ENCODE measurements around the gene WSB1. TPM values are rescaled to one million over a fixed set of nuclear protein-coding genes. Genes with fewer than 3 reads are reported as not detected.
A peak's percentile ranks its signal among the peaks of the same experiment; 100 is the strongest.

Gene WSB1
- total RNA-seq, 1 donor: 102 TPM

DNA sequence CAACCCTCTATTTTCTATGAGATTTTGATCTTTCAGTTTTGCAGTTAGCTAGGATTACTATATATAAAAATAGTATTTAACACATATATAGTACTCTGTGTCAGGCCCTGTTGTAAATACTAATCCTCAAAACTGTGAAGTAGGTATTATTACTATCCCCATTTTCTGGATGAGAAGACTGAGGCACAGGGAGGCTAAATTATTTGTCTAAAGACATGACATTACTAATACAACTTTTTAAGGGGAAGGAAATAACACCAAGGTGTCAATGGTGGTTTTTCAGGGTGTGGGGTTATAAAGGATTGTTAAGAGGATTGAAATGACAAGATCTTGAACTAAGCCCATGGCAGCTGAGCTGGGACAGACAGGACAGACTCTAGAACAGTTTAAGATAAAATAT, 4.1 kb upstream of the WSB1 start:
- no peaks in the 10 kb centered on the region for H3K9me3 ChIP-seq (ENCODE audit: low read depth, low read length)
- peaks cover 28% of the 10 kb centered on the region for H3K4me1 ChIP-seq (ENCODE audit: insufficient read depth, low read length)
- no peaks in the 10 kb centered on the region for H3K27me3 ChIP-seq (ENCODE audit: insufficient read depth, low read length)
- H3K4me3 ChIP-seq (ENCODE audit: low read length): no peak overlapping the region

DNA sequence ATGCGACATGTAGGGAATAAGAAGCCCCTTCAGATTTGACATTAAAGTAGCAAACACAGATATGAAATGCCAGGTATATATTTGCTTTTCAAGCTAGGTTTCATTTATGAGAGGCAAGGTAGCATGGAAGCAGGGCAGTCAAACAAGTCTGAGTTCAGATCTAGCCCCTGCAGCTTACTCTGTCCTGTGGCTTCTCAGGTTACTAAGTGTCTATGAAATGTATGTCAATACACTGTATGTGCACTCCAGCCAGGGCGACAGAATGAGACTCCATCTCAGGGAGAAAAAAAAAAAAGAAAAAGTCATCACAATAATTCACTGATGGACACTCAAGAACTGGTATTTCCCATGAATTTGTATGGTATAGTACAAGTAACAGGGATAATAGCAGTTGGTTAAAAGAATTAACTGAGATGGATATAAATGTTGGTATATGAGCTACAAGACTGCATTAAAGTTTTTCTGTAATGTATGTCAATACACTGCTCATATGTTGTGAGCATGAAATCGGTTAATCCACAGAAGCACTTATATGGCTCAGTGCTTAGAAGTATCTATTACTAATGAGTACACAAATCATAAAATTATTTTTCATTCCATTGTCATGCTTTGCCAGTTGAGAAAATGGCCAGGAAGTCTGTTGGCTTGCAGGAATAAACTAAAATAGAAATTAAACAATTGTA, 2.9 kb upstream of the WSB1 start:
- H3K27me3 ChIP-seq (ENCODE audit: insufficient read depth, low read length): no peaks in the 10 kb centered on the region
- H3K4me3 ChIP-seq (ENCODE audit: low read length): no peak overlapping the region
- H3K4me1 ChIP-seq (ENCODE audit: insufficient read depth, low read length): peaks cover 21% of the 10 kb centered on the region
- no peaks in the 10 kb centered on the region for H3K9me3 ChIP-seq (ENCODE audit: low read depth, low read length)

DNA sequence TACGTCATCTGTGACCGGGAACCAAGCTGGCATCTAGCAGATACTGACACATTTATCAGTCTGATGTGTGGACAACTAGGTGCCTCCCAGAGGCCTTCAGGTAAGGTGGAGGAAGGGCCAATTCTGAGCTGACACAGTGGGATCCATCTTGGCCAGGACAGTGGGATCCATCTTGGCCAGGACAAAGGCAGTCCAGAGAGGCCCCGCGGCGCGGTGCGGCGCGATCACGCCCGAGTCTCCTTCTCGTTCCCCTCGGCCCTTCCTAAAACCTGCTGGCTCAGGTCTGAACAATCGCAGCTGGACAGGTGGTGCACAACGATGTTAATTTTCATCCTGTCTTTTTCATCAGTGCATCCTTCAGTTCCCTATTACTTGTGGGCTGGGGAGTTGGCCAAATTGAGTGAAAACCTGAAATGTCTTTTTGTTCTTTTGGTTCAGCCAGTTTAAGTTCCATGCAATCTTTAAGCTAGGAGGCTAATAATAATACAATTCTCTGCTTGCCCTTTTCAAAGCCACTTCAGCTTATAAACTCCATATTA, 486 bp upstream of the WSB1 start:
- Histone ChIP-seq H3K4me1 (ENCODE audit: insufficient read depth, low read length) (peaks cover 36% of the 10 kb centered on the region), H3K9me3 (ENCODE audit: low read depth, low read length) (no peaks in the 10 kb centered on the region), H3K27me3 (ENCODE audit: insufficient read depth, low read length) (no peaks in the 10 kb centered on the region), H3K4me3 (ENCODE audit: low read length) (peak overlapping the region; percentile 92)

DNA sequence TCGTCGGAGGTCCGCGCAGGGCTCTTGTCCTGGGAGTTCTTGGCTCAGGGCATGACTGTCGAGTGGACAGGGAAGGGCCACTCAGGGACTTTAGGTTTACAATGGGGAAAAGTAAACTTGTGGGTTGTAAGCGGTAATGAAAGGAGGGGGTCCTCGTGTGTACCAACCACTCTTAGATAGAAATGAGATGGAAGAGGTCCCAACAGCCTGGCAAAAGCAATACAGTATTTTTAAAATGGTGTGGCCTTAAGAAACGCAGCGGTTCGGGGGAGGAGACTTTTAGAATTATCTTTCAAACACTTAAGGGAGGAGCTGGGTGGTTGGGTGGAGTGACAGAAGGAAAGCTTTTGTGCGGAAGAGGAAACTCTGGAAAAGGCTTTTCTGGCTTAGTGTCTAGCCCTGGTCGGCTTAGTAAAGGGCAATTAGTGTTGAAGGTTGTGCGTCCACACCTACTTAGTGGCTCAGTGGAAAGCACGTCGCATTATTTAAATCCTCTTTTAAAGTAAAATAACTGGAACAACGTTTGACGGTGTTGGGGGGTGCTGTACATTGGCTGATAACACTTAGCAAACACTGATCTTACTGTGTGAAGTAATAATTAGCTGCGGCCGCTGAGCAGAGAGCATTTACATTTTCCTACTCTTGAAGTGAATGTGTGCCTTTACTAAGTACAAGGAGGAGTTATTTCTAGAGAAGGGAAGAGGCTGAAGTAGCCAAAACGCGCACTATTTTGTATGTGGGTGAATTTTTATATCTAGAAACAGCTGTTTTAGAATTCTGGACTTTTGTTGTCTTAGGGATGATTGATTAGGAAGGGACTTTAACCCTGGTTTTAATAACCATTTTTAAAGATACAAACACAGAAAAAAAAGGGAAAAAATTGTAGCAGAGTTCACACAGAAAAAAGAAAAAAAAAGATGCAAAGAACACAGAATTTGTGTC, 1.0 kb downstream of the WSB1 start:
- peaks cover 50% of the 10 kb centered on the region for H3K4me1 ChIP-seq (ENCODE audit: insufficient read depth, low read length)
- peak overlapping the region; percentile 92 for H3K4me3 ChIP-seq (ENCODE audit: low read length)
- H3K27me3 ChIP-seq (ENCODE audit: insufficient read depth, low read length): no peaks in the 10 kb centered on the region
- H3K9me3 ChIP-seq (ENCODE audit: low read depth, low read length): no peaks in the 10 kb centered on the region

DNA sequence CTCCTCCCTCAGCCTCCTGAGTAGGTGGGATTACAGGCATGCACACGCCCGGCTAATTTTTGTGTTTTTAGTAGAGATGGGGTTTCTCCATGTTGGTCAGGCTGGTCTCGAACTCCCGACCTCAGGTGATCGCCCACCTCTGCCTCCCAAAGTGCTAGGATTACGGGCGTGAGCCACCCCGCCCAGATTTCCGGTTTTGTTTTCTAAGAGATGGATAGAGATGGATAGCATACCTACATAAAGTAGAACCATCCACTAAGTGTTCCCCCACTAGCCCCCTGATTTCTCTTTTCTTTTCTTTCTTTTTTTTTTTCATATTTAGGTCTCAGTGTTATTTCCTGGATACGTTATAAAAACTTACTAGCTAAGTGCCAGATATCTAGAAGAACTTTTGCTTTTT, 2.0 kb downstream of the WSB1 start:
- no peaks in the 10 kb centered on the region for H3K27me3 ChIP-seq (ENCODE audit: insufficient read depth, low read length)
- H3K9me3 ChIP-seq (ENCODE audit: low read depth, low read length): no peaks in the 10 kb centered on the region
- peak overlapping the region; percentile 92 for H3K4me3 ChIP-seq (ENCODE audit: low read length)
- H3K4me1 ChIP-seq (ENCODE audit: insufficient read depth, low read length): peaks cover 58% of the 10 kb centered on the region

DNA sequence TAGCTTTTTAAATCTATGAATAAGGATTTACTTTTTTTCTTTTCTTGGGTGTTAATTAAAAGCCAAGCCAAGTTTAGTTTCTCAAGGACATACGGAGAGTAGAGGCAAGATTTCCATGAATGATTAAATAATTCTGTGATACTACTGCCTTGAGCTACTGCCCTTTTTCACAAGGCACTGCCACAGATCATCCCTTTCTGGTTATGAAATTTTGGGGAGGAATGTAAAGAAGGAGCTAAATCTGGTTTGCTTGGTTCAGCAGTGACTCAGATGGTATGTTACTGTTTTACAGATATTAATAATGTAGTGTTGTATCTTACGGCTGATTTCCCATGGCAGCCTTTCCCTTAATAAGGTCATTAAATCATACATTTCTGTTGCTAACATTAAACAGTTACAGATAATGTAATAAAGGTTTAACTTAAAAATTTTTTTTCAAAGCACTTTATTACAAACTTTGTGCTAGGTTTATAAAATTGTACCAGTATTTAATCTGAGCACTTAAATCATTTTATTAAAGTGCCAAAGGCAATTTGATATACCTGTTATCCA, 2.6 kb downstream of the WSB1 start:
- Histone ChIP-seq H3K9me3 (ENCODE audit: low read depth, low read length) (no peaks in the 10 kb centered on the region), H3K4me1 (ENCODE audit: insufficient read depth, low read length) (peaks cover 59% of the 10 kb centered on the region), H3K4me3 (ENCODE audit: low read length) (peak overlapping the region; percentile 92), H3K27me3 (ENCODE audit: insufficient read depth, low read length) (no peaks in the 10 kb centered on the region)

DNA sequence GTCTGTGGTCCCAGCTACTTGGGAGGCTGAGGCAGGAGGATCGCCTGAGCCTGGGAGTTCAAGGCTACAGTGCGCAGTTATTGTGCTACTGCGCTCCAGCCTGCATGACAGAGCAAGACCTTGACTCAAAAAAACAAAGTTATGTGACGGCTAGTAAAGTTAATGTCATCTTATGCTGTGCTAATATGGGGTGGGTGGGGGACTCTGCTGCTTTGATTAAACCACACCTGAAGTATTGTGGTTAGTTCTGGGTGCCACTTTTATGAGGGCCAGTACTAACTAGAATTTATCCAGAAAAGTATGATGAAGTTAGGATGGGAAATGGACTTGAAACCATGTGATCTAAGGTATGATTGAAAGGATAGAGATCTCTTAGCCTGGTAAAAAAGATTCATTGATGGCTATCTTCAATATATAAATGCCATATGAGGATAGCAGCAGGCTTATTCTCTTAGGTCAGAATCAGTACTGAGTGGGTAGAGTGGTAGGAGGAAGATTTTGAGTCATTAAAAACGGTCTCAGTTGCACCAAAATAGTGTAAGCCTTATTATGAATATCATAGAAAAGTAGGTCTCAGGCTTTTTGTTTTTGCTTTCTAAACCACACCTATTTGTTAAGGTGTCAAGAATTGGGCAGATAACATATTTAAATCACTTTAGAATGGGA, 5.6 kb downstream of the WSB1 start:
- Histone ChIP-seq H3K9me3 (ENCODE audit: low read depth, low read length) (no peaks in the 10 kb centered on the region), H3K27me3 (ENCODE audit: insufficient read depth, low read length) (no peaks in the 10 kb centered on the region), H3K4me1 (ENCODE audit: insufficient read depth, low read length) (peaks cover 51% of the 10 kb centered on the region), H3K4me3 (ENCODE audit: low read length) (no peak overlapping the region)

DNA sequence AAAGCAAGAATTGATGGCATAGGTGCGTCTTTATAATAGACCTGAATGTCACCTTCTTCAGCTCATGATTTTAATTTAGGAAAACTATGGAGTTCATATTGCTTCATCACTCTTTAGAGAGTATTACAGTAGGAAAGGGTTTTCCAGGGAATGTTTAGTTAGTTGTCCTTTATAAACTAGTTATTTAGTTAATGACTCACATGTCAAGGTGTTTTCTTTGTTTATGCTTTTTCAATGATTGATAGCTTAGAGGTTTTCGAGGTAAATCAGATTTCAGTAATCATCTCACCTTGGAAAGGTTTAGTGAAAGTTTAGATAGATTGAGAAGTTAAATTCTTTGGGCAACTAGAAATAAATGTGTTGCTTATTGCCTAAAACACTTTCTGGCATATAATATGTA, 9.8 kb downstream of the WSB1 start:
- H3K4me1 ChIP-seq (ENCODE audit: insufficient read depth, low read length): peaks cover 23% of the 10 kb centered on the region
- no peaks in the 10 kb centered on the region for H3K9me3 ChIP-seq (ENCODE audit: low read depth, low read length)
- H3K4me3 ChIP-seq (ENCODE audit: low read length): no peak overlapping the region
- H3K27me3 ChIP-seq (ENCODE audit: insufficient read depth, low read length): no peaks in the 10 kb centered on the region

DNA sequence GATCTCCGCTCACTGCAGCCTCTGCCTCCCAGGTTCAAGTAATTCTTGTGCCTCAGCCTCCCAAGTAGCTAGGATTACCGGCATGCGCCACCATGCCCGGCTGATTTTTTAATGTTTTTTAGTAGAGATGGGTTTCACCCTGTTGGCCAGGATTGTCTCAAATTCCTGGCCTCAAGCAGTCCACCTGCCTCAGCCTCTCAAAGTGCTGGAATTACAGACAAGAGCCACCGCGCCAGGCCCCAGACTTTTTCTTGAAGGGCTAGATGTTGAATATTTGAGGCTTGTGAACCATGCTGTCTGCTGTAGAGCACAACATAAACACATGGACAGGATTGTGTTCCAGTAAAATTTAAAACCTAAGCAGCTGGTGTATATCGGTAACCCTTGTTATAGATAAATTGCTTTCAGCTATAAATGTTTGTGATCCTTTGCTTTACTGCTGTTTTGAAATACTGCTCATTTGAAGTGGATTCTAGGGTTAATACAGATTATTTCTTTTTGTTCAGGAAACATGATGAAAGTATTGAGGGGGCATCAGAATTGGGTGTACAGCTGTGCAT, 12.4 kb downstream of the WSB1 start:
- no peak overlapping the region for H3K4me3 ChIP-seq (ENCODE audit: low read length)
- no peaks in the 10 kb centered on the region for H3K9me3 ChIP-seq (ENCODE audit: low read depth, low read length)
- H3K4me1 ChIP-seq (ENCODE audit: insufficient read depth, low read length): peaks cover 3% of the 10 kb centered on the region
- no peaks in the 10 kb centered on the region for H3K27me3 ChIP-seq (ENCODE audit: insufficient read depth, low read length)

DNA sequence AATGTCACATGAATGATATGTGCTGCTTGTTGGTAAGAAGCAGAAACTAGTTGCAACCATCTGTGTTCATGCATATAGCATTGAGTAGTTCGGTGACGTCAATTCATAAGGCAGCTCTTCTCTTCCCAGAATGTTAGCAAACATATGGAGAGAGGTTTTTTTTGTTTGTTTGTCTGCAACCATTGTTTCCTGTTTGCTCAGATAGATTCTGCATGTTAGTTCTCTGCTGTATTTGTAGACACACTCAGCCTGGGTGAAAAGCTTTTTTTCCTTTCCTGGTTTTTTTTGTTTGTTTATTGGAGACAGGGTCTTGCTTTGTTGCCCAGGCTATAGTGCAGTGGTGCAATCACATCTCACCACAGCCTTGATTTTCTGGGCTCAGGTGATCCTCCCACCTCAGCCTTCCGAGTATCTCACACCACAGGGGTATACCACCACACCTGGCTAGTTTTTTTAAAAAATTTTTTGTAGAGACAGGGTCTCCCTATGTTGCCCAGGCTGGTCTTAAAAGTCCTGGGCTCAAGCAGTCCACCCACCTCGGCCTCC, 16.7 kb downstream of the WSB1 start:
- H3K4me3 ChIP-seq (ENCODE audit: low read length): no peak overlapping the region
- H3K27me3 ChIP-seq (ENCODE audit: insufficient read depth, low read length): no peaks in the 10 kb centered on the region
- no peaks in the 10 kb centered on the region for H3K4me1 ChIP-seq (ENCODE audit: insufficient read depth, low read length)
- no peaks in the 10 kb centered on the region for H3K9me3 ChIP-seq (ENCODE audit: low read depth, low read length)

DNA sequence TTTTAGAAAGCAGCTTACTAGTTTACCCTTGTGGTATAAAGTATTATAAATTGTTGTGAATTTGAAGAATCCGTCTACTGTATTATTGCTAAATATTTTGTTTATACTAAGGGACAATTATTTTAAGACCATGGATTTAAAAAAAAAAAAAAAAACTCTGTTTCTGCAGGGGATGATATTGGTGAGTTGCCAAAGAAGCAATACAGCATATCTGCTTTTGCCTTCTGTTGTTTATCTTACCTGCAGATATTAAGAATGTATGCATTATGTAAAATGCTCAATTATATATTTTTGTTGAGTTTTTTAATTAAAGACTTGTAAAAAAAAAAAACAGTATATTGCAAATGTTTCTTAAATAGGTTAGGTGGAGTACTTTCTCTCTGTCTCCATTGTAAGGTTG, 19.4 kb downstream of the WSB1 start:
- no peak overlapping the region for H3K4me3 ChIP-seq (ENCODE audit: low read length)
- no peaks in the 10 kb centered on the region for H3K4me1 ChIP-seq (ENCODE audit: insufficient read depth, low read length)
- H3K27me3 ChIP-seq (ENCODE audit: insufficient read depth, low read length): no peaks in the 10 kb centered on the region

DNA sequence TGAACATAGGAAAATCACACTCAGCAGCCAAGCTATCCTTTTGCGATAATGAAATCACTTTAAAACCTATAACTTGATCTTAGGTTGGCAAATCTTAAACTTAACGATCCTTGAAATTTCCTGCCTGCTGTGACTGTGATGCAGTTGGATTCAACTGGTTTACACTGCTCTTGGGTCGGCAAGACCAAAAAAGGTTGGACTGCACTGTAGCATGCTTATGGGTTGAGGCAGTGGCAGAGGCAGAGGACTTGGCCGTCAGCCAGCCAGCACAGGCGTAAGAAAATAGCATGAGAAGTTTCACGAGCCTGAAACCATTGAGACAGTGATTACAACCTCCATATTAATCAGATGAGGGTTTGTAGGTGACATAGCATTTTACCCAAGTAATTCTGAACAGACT, 21.4 kb downstream of the WSB1 start:
- no peaks in the 10 kb centered on the region for H3K9me3 ChIP-seq (ENCODE audit: low read depth, low read length)
- no peak overlapping the region for H3K4me3 ChIP-seq (ENCODE audit: low read length)
- H3K4me1 ChIP-seq (ENCODE audit: insufficient read depth, low read length): no peaks in the 10 kb centered on the region
- H3K27me3 ChIP-seq (ENCODE audit: insufficient read depth, low read length): no peaks in the 10 kb centered on the region

More for the DNA sequence above, 19.4 kb downstream of the WSB1 start:
- H3K9me3 ChIP-seq (ENCODE audit: low read depth, low read length): no peaks in the 10 kb centered on the region

DNA sequence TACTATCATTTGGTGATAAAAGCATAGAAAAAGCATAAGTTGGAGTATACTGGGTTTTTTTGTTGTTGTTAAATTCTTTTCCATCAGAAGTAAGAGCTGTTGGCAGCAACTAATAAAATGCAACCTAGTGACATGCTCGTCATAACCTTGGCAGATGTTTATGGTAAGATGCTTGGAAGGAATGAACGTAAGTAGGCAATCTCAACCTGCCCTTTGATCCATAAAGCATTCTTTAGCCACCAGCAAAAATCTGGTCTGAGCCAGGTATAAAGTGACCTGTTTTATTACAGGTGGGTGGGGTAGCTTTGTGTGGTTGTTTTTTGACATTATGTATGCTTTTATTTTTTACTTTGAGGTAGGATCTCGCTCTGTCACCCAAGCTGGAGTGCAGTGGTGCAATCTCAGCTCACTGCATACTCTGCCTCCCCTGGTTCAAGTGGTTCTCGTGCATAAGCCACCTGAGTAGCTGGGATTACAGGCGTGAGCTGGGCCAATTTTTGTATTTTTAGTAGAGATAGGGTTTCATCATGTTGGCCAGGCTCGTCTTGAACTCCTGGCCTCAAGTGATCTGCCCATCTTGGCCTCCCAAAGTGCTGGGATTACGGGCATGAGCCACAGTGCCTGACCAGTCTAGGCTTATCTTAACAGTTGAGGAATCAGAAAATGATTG, 22.0 kb downstream of the WSB1 start:
- no peaks in the 10 kb centered on the region for H3K27me3 ChIP-seq (ENCODE audit: insufficient read depth, low read length)
- H3K4me3 ChIP-seq (ENCODE audit: low read length): no peak overlapping the region
- H3K9me3 ChIP-seq (ENCODE audit: low read depth, low read length): no peaks in the 10 kb centered on the region
- H3K4me1 ChIP-seq (ENCODE audit: insufficient read depth, low read length): no peaks in the 10 kb centered on the region

DNA sequence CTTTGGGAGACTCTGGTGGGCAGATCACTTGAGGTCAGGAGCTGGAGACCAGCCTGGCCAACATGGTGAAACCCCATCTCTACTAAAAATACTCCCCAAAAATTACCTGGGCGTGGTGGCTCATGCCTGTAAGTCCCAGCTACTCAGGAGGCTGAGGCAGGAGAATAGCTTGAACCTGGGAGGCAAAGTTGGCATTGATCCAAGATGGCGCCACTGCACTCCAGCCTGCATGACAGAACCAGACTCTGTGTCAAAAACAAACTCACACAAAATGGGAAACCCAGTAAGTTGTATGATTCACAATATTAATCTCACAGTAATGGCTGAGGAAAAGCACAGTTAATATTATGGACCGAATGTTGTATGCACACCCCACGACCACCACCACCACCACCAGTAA, 24.3 kb downstream of the WSB1 start:
- H3K4me1 ChIP-seq (ENCODE audit: insufficient read depth, low read length): peaks cover 6% of the 10 kb centered on the region
- H3K4me3 ChIP-seq (ENCODE audit: low read length): no peak overlapping the region
- no peaks in the 10 kb centered on the region for H3K27me3 ChIP-seq (ENCODE audit: insufficient read depth, low read length)
- no peaks in the 10 kb centered on the region for H3K9me3 ChIP-seq (ENCODE audit: low read depth, low read length)

Data from mononuclear cell (primary cell).